C4-2B (cell line): ENCODE results near the gene ZNF487.

Experiments used
- CTCF ChIP-seq: fragments of 450-650 bp; conservative IDR thresholded peaks from 2 replicates; pipeline ENCODE4 v1.5.1; 2017; ENCODE audit warnings: mild to moderate bottlenecking
- ZFX ChIP-seq: fragments of 450-650 bp; IDR thresholded peaks from 2 replicates; pipeline ENCODE4 v1.6.1; 2017

GRCh38 chr10:43421519-43421918 is 15.4 kb upstream of the ZNF487 start:
- no peak for TF ChIP-seq CTCF
- TF ChIP-seq ZFX = no peak
